ENCODE results near the gene LRRC10B. TPM values are rescaled to one million over a fixed set of nuclear protein-coding genes. Genes with fewer than 3 reads are reported as not detected.

The LRRC10B gene
- total and polyA plus RNA-seq, 2 of the 8 experiments (the other 6 are each of a cell fraction or from before 2014, with no cell fraction given): 0.47 to 0.71 TPM

GRCh38 chr11:61545341-61545740 lies 36.8 kb downstream of the LRRC10B start (continued):
- TF ChIP-seq RNF2 (IDR thresholded peaks at IDR 0.05; ENCODE audit: borderline replicate concordance, low read depth, low read length, missing control alignments, poor library complexity, severe bottlenecking): no peak
- no peak for TF ChIP-seq CBX8 (IDR thresholded peaks at IDR 0.05; ENCODE audit: borderline replicate concordance, low read depth, low read length)
